Mammary epithelial cell (primary cell): Measurements from ENCODE around the gene ASCL4.

Experiments
- EZH2 ChIP-seq: IDR thresholded peaks from 2 replicates; pipeline ENCODE4 v1.6.1; 2012; ENCODE audit warnings: low read length, inconsistent platforms, borderline replicate concordance
- TF ChIP-seq, protein P1 (sequence below), 2 donors: IDR thresholded peaks in 1 of 2; conservative IDR thresholded peaks in 1 of 2; 2 replicates each; pipeline ENCODE4 v1.5.1; 2011 to 2012; ENCODE audit warnings: inconsistent platforms in 2 of 2, low read length in 2 of 2, mild to moderate bottlenecking in 2 of 2, control low read depth in 1 of 2, low read depth in 1 of 2; ENCODE audit not compliant: insufficient read depth in 1 of 2; ENCODE audit errors: extremely low read depth in 1 of 2

DNA sequence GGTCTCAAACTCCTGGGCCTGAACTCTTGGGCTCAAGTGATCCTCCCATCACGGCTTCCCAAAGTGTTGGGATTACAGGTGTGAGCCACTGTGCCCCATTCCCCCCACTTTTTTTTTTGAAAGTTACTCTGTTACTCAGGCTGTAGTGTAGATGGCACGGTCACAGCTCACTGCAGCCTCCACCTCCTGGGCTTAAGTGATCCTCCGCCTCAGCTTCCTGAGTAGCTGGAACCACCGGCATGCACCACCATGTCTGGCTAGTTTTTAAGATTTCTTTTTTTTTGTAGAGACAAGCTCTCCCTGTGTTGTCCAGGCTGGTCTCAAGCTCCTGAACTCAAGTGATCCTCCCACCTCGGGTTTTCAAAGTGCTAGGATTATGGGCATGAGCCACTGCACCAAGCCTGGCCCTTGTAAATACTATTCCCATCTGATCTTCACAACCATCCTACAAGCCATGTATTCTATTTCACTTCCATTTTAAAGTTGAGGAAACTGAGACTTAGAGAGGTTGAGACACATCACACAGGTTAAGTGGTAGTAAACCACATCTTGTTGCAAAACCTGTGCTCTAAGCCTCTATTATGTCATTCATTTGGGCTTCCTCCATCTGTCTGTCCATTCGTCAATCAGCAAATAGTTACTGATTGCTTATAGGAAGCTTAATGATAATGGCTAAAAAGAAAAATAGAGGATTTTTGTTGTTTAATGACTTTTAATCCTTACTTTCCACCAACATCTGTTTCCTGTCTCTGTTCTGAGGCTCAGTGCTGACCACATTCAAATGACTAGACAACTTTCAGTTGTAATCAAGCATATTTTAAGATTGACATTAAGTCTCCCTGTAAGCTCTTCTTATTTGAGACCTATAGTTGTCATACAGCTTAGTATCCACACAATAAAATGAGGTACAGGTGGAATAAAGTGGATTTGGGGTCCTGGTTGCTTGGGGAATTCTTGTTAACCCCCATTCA lies 9.2 kb downstream of the ASCL4 start:
- TF ChIP-seq, protein P1, sequence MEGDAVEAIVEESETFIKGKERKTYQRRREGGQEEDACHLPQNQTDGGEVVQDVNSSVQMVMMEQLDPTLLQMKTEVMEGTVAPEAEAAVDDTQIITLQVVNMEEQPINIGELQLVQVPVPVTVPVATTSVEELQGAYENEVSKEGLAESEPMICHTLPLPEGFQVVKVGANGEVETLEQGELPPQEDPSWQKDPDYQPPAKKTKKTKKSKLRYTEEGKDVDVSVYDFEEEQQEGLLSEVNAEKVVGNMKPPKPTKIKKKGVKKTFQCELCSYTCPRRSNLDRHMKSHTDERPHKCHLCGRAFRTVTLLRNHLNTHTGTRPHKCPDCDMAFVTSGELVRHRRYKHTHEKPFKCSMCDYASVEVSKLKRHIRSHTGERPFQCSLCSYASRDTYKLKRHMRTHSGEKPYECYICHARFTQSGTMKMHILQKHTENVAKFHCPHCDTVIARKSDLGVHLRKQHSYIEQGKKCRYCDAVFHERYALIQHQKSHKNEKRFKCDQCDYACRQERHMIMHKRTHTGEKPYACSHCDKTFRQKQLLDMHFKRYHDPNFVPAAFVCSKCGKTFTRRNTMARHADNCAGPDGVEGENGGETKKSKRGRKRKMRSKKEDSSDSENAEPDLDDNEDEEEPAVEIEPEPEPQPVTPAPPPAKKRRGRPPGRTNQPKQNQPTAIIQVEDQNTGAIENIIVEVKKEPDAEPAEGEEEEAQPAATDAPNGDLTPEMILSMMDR (conservative IDR thresholded peaks at IDR 0.05 in 1 of 2, IDR thresholded peaks at IDR 0.05 in 1 of 2; ENCODE audit: extremely low read depth in 1 of 2, insufficient read depth in 1 of 2, low read depth in 1 of 2, low read length in 2 of 2): no peak
- TF ChIP-seq EZH2: no peak
